OCI-LY7 (cell line): ENCODE results near the gene PAX7.

ENCODE experiments used
- CTCF ChIP-seq: fragments of 200-600 bp; sonication (generic); conservative IDR thresholded peaks from 2 replicates; pipeline ENCODE4 v1.5.1; 2014; ENCODE audit warnings: mild to moderate bottlenecking, antibody characterized with exemption, low read length, moderate library complexity, mixed read lengths
- EZH2phosphoT487 ChIP-seq: fragments of 200-600 bp; sonication (generic); IDR thresholded peaks from 2 replicates; pipeline ENCODE4 v1.6.1; 2018; ENCODE audit warnings: low read depth, borderline replicate concordance, mild to moderate bottlenecking, mixed run types, antibody characterized with exemption, low read length, moderate library complexity, mixed read lengths

- TF ChIP-seq CTCF (no peak), EZH2phosphoT487 (no peak)
These were observed 27.0 kb downstream of the PAX7 start for GRCh38 chr1:18657506-18658201.
